Colonic mucosa (tissue), 4 donors: ENCODE measurements around the gene RNF34. TPM values are rescaled to one million over a fixed set of nuclear protein-coding genes. Genes with fewer than 3 reads are reported as not detected.
"Not testable (repeated sequence)": the region's sequence is repeated elsewhere in the genome, so short reads cannot be mapped to it uniquely, and the experiment has no call there.

Experiments used
- DNase-seq: peaks from one replicate; pipeline ENCODE4 v3.0.0-alpha.2; 2020
- H3K27ac ChIP-seq: fragments of 200-600 bp; one replicate; pipeline ENCODE4 v1.8.0; 2021
- H3K27me3 ChIP-seq: fragments of 200-600 bp; one replicate; pipeline ENCODE4 v1.8.0; 2021
- H3K36me3 ChIP-seq: fragments of 200-600 bp; one replicate; pipeline ENCODE4 v1.8.0; 2021
- H3K4me1 ChIP-seq: fragments of 200-600 bp; one replicate; pipeline ENCODE4 v1.8.0; 2021; ENCODE audit warnings: mild to moderate bottlenecking
- H3K4me3 ChIP-seq: fragments of 200-600 bp; one replicate; pipeline ENCODE4 v1.8.0; 2021
- H3K9ac ChIP-seq, 2 donors: one replicate each; pipeline ENCODE4 v1.7.0; 2013; ENCODE audit warnings: control low read depth in 2 of 2, low read depth in 2 of 2, low read length in 2 of 2
- H3K9me3 ChIP-seq: fragments of 200-600 bp; one replicate; pipeline ENCODE4 v1.8.0; 2021
- intact Hi-C: fragments of 100-400 bp; cut with DNase I; formaldehyde crosslinking; loops from one replicate; pipeline ENCODE4 v1.14.1; 2022
- total RNA-seq, 2 donors: library from RNA; stranded (reverse); fragmentation: NEBNext Ultra II Directional in 1 of 2; extraction: Animal tissue kit (Norgen Biotek cat#: 25700) in 1 of 2; gene quantifications; one replicate each; pipeline ENCODE4 v1.2.1, GENCODE V29; 2021
- TF ChIP-seq, protein P1 (sequence below): fragments of 200-600 bp; IDR thresholded peaks from one replicate; pipeline ENCODE4 v1.8.0; 2022; ENCODE audit warnings: antibody characterized with exemption, mild to moderate bottlenecking
- donor health status: healthy.
- donor health status: DM: no; HTN: no; CAD: no.
- donor health status: DM: no; HTN: no; CAD: no.

RNF34 gene
- total RNA-seq, 2 donors from 2014 or later: 39.7 to 53.3 TPM

GRCh38 chr12:121366063-121366459 is 33.9 kb upstream of the RNF34 start:
- TF ChIP-seq, protein P1, sequence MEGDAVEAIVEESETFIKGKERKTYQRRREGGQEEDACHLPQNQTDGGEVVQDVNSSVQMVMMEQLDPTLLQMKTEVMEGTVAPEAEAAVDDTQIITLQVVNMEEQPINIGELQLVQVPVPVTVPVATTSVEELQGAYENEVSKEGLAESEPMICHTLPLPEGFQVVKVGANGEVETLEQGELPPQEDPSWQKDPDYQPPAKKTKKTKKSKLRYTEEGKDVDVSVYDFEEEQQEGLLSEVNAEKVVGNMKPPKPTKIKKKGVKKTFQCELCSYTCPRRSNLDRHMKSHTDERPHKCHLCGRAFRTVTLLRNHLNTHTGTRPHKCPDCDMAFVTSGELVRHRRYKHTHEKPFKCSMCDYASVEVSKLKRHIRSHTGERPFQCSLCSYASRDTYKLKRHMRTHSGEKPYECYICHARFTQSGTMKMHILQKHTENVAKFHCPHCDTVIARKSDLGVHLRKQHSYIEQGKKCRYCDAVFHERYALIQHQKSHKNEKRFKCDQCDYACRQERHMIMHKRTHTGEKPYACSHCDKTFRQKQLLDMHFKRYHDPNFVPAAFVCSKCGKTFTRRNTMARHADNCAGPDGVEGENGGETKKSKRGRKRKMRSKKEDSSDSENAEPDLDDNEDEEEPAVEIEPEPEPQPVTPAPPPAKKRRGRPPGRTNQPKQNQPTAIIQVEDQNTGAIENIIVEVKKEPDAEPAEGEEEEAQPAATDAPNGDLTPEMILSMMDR: no peak
- H3K4me1 ChIP-seq: no peaks in the 10 kb centered on the region
- no peak for DNase-seq
- H3K27me3 ChIP-seq: no peaks in the 10 kb centered on the region
- no peak overlapping the region for H3K27ac ChIP-seq
- intact Hi-C loops: no loop called here
- no peak overlapping the region for H3K9ac ChIP-seq
- H3K9me3 ChIP-seq: no peaks in the 10 kb centered on the region
- H3K4me3 ChIP-seq: no peak overlapping the region
- no peaks in the 10 kb centered on the region for H3K36me3 ChIP-seq

DNA sequence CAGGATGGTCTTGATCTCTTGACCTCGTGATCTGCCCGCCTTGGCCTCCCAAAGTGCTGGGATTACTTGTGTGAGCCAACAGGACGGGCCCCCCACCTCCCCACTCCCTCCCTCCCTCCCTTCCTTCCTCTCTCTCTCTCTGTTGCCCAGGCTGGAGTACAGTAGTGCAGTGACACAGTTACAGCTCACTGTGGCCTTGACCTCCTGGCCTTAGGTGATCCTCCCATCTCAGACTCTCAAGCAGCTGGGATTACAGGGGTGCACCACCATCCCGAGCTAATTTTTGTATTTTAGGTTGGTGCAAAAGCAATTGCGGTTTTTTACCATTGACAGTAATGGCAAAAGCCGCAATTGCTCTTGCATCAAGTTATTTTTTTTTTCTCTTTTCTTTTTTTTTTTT is 28.5 kb upstream of the RNF34 start:
- Histone ChIP-seq H3K27me3 (no peaks in the 10 kb centered on the region), H3K4me3 (no peak overlapping the region), H3K36me3 (no peaks in the 10 kb centered on the region), H3K9me3 (no peaks in the 10 kb centered on the region), H3K27ac (no peak overlapping the region), H3K4me1 (no peaks in the 10 kb centered on the region), H3K9ac (no peak overlapping the region)
- TF ChIP-seq, protein P1: no peak
- intact Hi-C loops: no loop called here
- no peak for DNase-seq

GRCh38 chr12:121373755-121374154 is 26.2 kb upstream of the RNF34 start:
- no peaks in the 10 kb centered on the region for H3K4me1 ChIP-seq
- no peak for DNase-seq
- no peaks in the 10 kb centered on the region for H3K9me3 ChIP-seq
- no peak overlapping the region for H3K27ac ChIP-seq
- intact Hi-C loops: no loop called here
- TF ChIP-seq, protein P1: no peak
- no peak overlapping the region for H3K9ac ChIP-seq
- H3K36me3 ChIP-seq: no peaks in the 10 kb centered on the region
- no peaks in the 10 kb centered on the region for H3K27me3 ChIP-seq
- no peak overlapping the region for H3K4me3 ChIP-seq

DNA sequence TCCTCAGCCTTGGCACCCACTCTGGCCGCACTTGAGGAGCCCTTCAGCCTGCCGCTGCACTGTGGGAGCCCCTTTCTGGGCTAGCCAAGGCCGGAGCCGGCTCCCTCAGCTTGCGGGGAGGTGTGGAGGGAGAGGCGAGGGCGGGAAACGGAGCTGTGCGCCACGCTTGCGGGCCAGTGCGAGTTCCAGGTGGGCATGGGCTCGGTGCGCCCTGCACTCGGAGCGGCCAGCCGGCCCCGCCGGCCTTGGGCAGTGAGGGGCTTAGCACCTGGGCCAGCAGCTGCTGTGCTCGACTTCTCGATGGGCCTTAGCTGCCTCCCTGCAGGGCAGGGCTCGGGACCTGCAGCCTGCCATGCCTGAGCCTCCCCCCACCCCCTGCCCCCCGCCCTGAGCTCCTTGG is 25.6 kb upstream of the RNF34 start:
- H3K27me3 ChIP-seq, DNase-seq, H3K36me3 ChIP-seq, H3K9ac ChIP-seq, H3K27ac ChIP-seq, intact Hi-C loops, H3K4me1 ChIP-seq, H3K4me3 ChIP-seq, H3K9me3 ChIP-seq: not testable (repeated sequence)

GRCh38 chr12:121374945-121375584 is 24.9 kb upstream of the RNF34 start:
- H3K9ac ChIP-seq, DNase-seq, intact Hi-C loops, H3K9me3 ChIP-seq, H3K4me3 ChIP-seq, H3K36me3 ChIP-seq, H3K27me3 ChIP-seq, H3K4me1 ChIP-seq, H3K27ac ChIP-seq: not testable (repeated sequence)

DNA sequence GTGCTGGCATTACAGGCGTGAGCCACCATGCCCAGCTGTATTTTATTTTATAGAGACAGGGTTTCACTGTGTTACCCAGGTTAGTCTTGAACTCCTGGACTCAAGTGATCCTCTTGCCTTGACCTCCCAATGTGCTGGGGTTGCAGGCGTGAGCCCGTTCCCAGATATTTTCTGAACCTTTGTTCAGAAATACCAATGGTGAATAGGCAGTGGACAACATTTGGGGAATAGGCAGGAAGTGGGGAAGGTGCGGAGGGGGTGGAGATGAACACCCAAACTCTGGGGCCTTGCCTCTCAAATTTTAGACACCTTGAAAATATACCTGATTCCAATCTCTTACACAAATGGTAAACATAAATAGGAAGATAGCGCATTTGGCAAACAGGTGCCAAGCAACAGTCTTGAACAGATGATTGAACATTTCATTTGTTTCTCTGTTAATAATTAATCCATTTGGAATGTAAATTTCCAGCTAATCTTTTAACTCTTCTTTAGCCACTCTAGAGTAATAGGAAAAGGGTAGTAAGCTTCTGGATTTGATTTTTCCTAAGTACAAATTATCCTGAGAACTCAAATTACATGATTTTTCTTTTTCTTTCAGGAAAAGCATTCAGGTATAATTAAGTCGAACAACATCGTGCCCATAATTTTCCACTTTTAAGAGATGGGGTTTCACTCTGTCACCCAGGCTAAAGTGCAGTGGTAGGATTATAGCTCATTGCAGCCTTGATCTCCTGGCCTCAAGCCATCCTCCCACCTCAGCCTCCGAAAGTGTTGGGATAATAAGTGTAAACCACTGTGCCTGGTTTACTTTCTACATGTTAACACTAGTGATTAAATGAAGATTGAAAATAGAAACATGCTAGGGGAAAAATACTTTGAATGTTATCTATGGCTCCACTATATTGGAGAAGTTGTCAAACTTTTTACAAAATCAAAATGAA is 22.9 kb upstream of the RNF34 start:
- no peaks in the 10 kb centered on the region for H3K27me3 ChIP-seq
- H3K36me3 ChIP-seq: no peaks in the 10 kb centered on the region
- TF ChIP-seq, protein P1: no peak
- no peaks in the 10 kb centered on the region for H3K9me3 ChIP-seq
- H3K27ac ChIP-seq: no peak overlapping the region
- no peaks in the 10 kb centered on the region for H3K4me1 ChIP-seq
- no peak overlapping the region for H3K4me3 ChIP-seq
- no peak overlapping the region for H3K9ac ChIP-seq
- no peak for DNase-seq
- intact Hi-C loops: no loop called here
